NOMO-1 treated with dmso at 0.1 percent for 144 hours (cell line): ENCODE results near the gene PLP1.
"Not testable (repeated sequence)": the region's sequence is repeated elsewhere in the genome, so short reads cannot be mapped to it uniquely, and the experiment has no call there.

Experiments
- DNase-seq: peaks from one replicate; lab custom pipeline; 2025; ENCODE audit not compliant: unreplicated experiment; lab: John Stamatoyannopoulos, UW

The PLP1 gene

GRCh38 chrX:103776546-103776945 lies at the start of gene PLP1:
Gene PLP1, plus strand, starts transcription at chrX:103776840. Its CDS starts 156 bp downstream, at chrX:103776996.
- DNase-seq = no peak

GRCh38 chrX:103727115-103727514 lies 49.5 kb upstream of the PLP1 start:
- no peak for DNase-seq

GRCh38 chrX:103729015-103729414 lies 47.6 kb upstream of the PLP1 start:
- DNase-seq = no peak

GRCh38 chrX:103730147-103730795 lies 46.4 kb upstream of the PLP1 start:
- no peak for DNase-seq

- no peak for DNase-seq
Observed at GRCh38 chrX:103730796-103731493, 45.7 kb upstream of the PLP1 start.

- DNase-seq = no peak
Observed at GRCh38 chrX:103733017-103733416, 43.6 kb upstream of the PLP1 start.

GRCh38 chrX:103734125-103734760 lies 42.4 kb upstream of the PLP1 start:
- no peak for DNase-seq

- DNase-seq = no peak
Observed at GRCh38 chrX:103737696-103738095, 38.9 kb upstream of the PLP1 start.

GRCh38 chrX:103739421-103739820 lies 37.2 kb upstream of the PLP1 start:
- DNase-seq = no peak

- DNase-seq = no peak
Observed at GRCh38 chrX:103741879-103742278, 34.8 kb upstream of the PLP1 start.

GRCh38 chrX:103742339-103742738 lies 34.3 kb upstream of the PLP1 start:
- DNase-seq = no peak

- DNase-seq = no peak
Observed at GRCh38 chrX:103747163-103747562, 29.5 kb upstream of the PLP1 start.

GRCh38 chrX:103754401-103754800 lies 22.2 kb upstream of the PLP1 start:
- no peak for DNase-seq

GRCh38 chrX:103756736-103757135 lies 19.9 kb upstream of the PLP1 start:
- DNase-seq = no peak

GRCh38 chrX:103758555-103758954 lies 18.1 kb upstream of the PLP1 start:
- no peak for DNase-seq

- not testable (repeated sequence) for DNase-seq
Observed at GRCh38 chrX:103763541-103763940, 13.1 kb upstream of the PLP1 start.

GRCh38 chrX:103766813-103767555 lies 9.7 kb upstream of the PLP1 start:
- not testable (repeated sequence) for DNase-seq

- no peak for DNase-seq
Observed at GRCh38 chrX:103773445-103773844, 3.2 kb upstream of the PLP1 start.

GRCh38 chrX:103774070-103774642 lies 2.5 kb upstream of the PLP1 start:
- no peak for DNase-seq

- no peak for DNase-seq
Observed at GRCh38 chrX:103779141-103779789, 2.6 kb downstream of the PLP1 start.
